ENCODE results near the gene XPO6.
"Not testable (repeated sequence)": the region's sequence is repeated elsewhere in the genome, so short reads cannot be mapped to it uniquely, and the experiment has no call there.

The XPO6 gene

DNA sequence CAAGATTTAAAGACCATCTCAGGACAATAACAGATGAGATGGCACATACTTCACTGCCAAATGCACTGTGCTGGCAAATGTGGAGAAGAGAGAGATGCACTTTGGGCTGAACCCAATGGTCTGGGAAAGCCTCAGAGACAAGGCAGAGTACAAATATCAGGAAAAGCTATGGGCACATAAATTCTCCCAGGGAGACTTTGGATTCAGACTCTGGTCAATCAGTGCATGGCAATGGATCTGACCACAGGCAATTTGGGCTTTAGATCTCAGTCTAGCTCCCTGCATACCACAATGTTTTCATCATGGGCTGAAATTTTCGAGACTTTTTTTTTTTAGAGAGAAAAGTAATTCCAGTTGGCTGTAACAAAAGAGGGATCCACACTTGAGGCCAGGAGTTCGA is 20.0 kb upstream of the XPO6 start:
- Histone ChIP-seq H3K4me1 (ENCODE audit: control insufficient read depth, insufficient read depth, low read length) (no peaks in the 10 kb centered on the region), H3K4me3 (ENCODE audit: low read length) (no peak overlapping the region), H3K36me3 (ENCODE audit: control insufficient read depth, insufficient read depth, low read length) (no peaks in the 10 kb centered on the region), H3K27me3 (ENCODE audit: control insufficient read depth, insufficient read depth, low read length) (no peaks in the 10 kb centered on the region), H3K9ac (ENCODE audit: low read length) (no peak overlapping the region), H3K27ac (ENCODE audit: low read depth, low read length) (no peak overlapping the region)

- H3K9ac ChIP-seq (ENCODE audit: low read length); H3K27me3 ChIP-seq (ENCODE audit: control insufficient read depth, insufficient read depth, low read length); H3K4me3 ChIP-seq (ENCODE audit: low read length); H3K27ac ChIP-seq (ENCODE audit: low read depth, low read length); H3K4me1 ChIP-seq (ENCODE audit: control insufficient read depth, insufficient read depth, low read length); H3K36me3 ChIP-seq (ENCODE audit: control insufficient read depth, insufficient read depth, low read length): not testable (repeated sequence)
Observed at GRCh38 chr16:28223909-28224308, 12.1 kb upstream of the XPO6 start.

DNA sequence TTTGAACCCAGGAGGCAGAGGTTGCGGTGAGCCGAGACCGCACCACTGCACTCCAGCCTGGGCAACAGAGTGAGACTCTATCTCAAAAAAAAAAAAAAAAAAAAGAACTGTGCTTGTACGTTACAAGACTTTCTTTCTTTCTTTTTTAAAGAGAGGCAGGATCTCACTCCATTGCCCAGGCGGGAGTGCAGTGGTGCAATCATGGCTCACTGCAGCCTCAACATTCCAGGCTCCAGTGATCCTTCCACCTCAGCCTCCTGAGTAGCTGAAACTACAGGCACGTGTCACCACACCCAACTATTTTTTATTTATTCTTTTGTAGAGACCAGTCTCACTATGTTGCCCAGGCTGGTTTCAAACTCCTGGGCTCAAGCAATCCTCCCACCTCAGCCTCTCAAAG is 8.0 kb upstream of the XPO6 start:
- not testable (repeated sequence) for H3K27me3 ChIP-seq (ENCODE audit: control insufficient read depth, insufficient read depth, low read length); H3K4me3 ChIP-seq (ENCODE audit: low read length); H3K4me1 ChIP-seq (ENCODE audit: control insufficient read depth, insufficient read depth, low read length); H3K36me3 ChIP-seq (ENCODE audit: control insufficient read depth, insufficient read depth, low read length); H3K9ac ChIP-seq (ENCODE audit: low read length); H3K27ac ChIP-seq (ENCODE audit: low read depth, low read length)

GRCh38 chr16:28219282-28219681 is 7.5 kb upstream of the XPO6 start:
- Histone ChIP-seq H3K36me3 (ENCODE audit: control insufficient read depth, insufficient read depth, low read length) (no peaks in the 10 kb centered on the region), H3K9ac (ENCODE audit: low read length) (no peak overlapping the region), H3K4me3 (ENCODE audit: low read length) (no peak overlapping the region), H3K4me1 (ENCODE audit: control insufficient read depth, insufficient read depth, low read length) (no peaks in the 10 kb centered on the region), H3K27me3 (ENCODE audit: control insufficient read depth, insufficient read depth, low read length) (no peaks in the 10 kb centered on the region), H3K27ac (ENCODE audit: low read depth, low read length) (no peak overlapping the region)

GRCh38 chr16:28218109-28218508 is 6.3 kb upstream of the XPO6 start:
- H3K36me3 ChIP-seq (ENCODE audit: control insufficient read depth, insufficient read depth, low read length) = no peaks in the 10 kb centered on the region
- H3K27me3 ChIP-seq (ENCODE audit: control insufficient read depth, insufficient read depth, low read length) = no peaks in the 10 kb centered on the region
- H3K27ac ChIP-seq (ENCODE audit: low read depth, low read length) = no peak overlapping the region
- no peak overlapping the region for H3K4me3 ChIP-seq (ENCODE audit: low read length)
- no peaks in the 10 kb centered on the region for H3K4me1 ChIP-seq (ENCODE audit: control insufficient read depth, insufficient read depth, low read length)
- no peak overlapping the region for H3K9ac ChIP-seq (ENCODE audit: low read length)

- Histone ChIP-seq H3K9ac (ENCODE audit: low read length) (no peak overlapping the region), H3K27me3 (ENCODE audit: control insufficient read depth, insufficient read depth, low read length) (no peaks in the 10 kb centered on the region), H3K36me3 (ENCODE audit: control insufficient read depth, insufficient read depth, low read length) (no peaks in the 10 kb centered on the region), H3K27ac (ENCODE audit: low read depth, low read length) (no peak overlapping the region), H3K4me1 (ENCODE audit: control insufficient read depth, insufficient read depth, low read length) (no peaks in the 10 kb centered on the region), H3K4me3 (ENCODE audit: low read length) (no peak overlapping the region)
Observed at GRCh38 chr16:28217326-28217725, 5.6 kb upstream of the XPO6 start.

DNA sequence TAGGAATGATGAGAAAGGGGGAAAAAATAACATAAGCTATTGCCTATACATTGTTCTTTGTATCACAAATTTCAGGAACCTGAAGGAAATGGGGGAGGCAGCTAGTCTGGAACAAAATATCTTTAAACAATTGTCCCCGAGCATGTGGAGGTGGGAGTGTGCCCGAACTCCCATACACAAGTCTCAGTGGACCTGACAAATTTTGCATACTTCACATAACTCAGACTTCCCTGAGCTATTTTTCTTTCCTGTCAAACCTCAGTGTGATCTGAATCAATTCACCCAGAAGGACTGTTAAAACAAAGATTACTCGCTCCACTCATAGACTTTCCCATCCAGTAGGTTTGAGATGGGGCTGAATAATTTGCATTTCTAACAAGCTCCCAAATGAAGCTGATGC is 1.6 kb upstream of the XPO6 start:
- H3K36me3 ChIP-seq (ENCODE audit: control insufficient read depth, insufficient read depth, low read length) = no peaks in the 10 kb centered on the region
- H3K27me3 ChIP-seq (ENCODE audit: control insufficient read depth, insufficient read depth, low read length) = no peaks in the 10 kb centered on the region
- no peak overlapping the region for H3K9ac ChIP-seq (ENCODE audit: low read length)
- no peak overlapping the region for H3K27ac ChIP-seq (ENCODE audit: low read depth, low read length)
- H3K4me1 ChIP-seq (ENCODE audit: control insufficient read depth, insufficient read depth, low read length) = no peaks in the 10 kb centered on the region
- H3K4me3 ChIP-seq (ENCODE audit: low read length) = no peak overlapping the region

DNA sequence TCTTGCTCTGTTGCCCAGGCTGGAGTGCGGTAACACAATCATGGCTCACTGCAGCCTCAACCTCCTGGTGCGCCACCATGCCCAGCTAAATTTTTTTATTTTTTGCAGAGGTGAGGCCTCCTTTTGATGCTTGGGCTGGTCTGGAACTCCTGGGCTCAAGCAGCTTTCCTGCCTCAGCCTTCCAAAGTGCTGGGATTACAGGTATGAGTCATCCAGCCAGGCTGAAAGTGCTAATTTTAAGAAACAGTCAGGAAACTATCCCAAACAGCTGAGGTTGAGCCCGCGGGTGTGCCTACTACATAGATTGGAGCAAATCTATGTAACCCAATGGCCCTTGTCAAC is 738 bp upstream of the XPO6 start:
- no peak overlapping the region for H3K27ac ChIP-seq (ENCODE audit: low read depth, low read length)
- no peaks in the 10 kb centered on the region for H3K27me3 ChIP-seq (ENCODE audit: control insufficient read depth, insufficient read depth, low read length)
- no peaks in the 10 kb centered on the region for H3K36me3 ChIP-seq (ENCODE audit: control insufficient read depth, insufficient read depth, low read length)
- peak overlapping the region; percentile 73 for H3K4me3 ChIP-seq (ENCODE audit: low read length)
- no peaks in the 10 kb centered on the region for H3K4me1 ChIP-seq (ENCODE audit: control insufficient read depth, insufficient read depth, low read length)
- H3K9ac ChIP-seq (ENCODE audit: low read length) = no peak overlapping the region

DNA sequence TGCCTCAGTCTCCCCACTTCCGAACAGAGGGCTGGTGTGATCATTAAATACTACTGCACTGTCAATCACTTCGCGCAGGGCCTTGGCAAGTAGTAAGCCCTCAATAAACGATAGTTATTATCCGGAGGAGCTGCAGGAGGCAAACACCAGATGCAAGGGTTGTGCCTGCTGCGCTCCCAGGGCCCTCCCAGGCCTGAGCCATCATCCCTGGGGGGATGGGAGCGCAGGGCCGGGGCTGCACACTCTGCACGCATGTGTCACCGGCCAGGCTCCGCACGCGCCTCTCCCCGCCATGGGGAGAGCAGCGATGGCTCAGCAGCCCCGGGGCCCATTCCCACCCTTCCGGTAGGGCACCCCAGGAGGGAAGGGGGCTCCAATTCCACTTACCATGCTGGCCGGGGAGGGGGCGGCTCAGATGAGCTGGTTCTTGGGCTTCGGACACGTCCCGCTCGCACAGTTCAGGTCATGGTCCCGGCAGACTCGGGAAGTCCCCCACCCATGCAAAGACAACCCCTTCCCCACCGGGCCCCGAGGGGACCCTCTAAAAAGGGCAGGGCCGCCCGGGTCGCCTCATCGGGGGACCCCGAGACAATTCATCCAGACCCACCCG is 681 bp downstream of the XPO6 start:
- H3K9ac ChIP-seq (ENCODE audit: low read length) = peak overlapping the region; percentile 30
- H3K27ac ChIP-seq (ENCODE audit: low read depth, low read length) = peak overlapping the region; percentile 73
- no peaks in the 10 kb centered on the region for H3K27me3 ChIP-seq (ENCODE audit: control insufficient read depth, insufficient read depth, low read length)
- no peaks in the 10 kb centered on the region for H3K4me1 ChIP-seq (ENCODE audit: control insufficient read depth, insufficient read depth, low read length)
- H3K4me3 ChIP-seq (ENCODE audit: low read length) = peak overlapping the region; percentile 86
- H3K36me3 ChIP-seq (ENCODE audit: control insufficient read depth, insufficient read depth, low read length) = peaks cover 3% of the 10 kb centered on the region

DNA sequence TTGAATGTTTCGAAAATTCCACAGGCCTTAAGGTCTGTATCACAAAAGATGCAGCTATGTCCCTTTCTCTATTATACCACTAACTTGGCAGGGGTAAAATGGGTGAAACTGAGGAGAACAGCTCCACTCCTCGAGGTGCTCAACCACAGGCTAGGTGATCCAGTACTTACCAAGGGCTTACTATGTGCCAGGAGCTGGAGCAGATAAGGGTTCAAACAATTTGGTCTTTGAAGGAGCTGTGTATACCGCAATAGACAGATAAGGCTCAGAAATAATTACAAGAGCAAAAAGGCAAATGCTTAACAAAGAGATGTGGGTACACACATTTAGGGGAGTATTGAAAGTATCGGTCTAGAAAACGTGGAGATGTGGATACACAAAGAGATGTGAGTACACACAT is 1.5 kb downstream of the XPO6 start:
- Histone ChIP-seq H3K27me3 (ENCODE audit: control insufficient read depth, insufficient read depth, low read length) (no peaks in the 10 kb centered on the region), H3K4me1 (ENCODE audit: control insufficient read depth, insufficient read depth, low read length) (no peaks in the 10 kb centered on the region), H3K4me3 (ENCODE audit: low read length) (peak overlapping the region; percentile 86), H3K27ac (ENCODE audit: low read depth, low read length) (no peak overlapping the region), H3K9ac (ENCODE audit: low read length) (no peak overlapping the region), H3K36me3 (ENCODE audit: control insufficient read depth, insufficient read depth, low read length) (peaks cover 5% of the 10 kb centered on the region)

- H3K4me3 ChIP-seq (ENCODE audit: low read length) = no peak overlapping the region
Observed at GRCh38 chr16:28208824-28209223, 2.9 kb downstream of the XPO6 start.

DNA sequence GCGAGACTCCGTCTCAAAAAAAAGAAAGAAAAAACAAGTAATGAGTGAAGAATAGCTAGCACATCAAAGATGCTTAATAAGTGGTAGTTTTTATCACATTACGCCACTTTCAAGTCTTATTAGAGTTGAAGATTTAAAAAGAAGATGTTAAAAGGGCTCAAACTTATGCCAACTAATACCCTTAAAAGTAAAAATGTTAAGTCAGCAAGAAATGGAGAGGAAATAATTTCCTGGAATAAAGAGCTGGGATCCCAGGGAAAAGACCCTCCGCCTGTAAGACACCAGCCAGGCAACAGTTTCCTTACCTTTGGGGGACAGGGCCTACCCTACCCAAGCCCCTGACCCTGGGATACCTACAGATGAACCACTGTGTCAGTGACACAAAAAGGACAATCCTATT is 3.6 kb downstream of the XPO6 start:
- H3K27me3 ChIP-seq (ENCODE audit: control insufficient read depth, insufficient read depth, low read length) = no peaks in the 10 kb centered on the region
- H3K4me1 ChIP-seq (ENCODE audit: control insufficient read depth, insufficient read depth, low read length) = no peaks in the 10 kb centered on the region
- H3K27ac ChIP-seq (ENCODE audit: low read depth, low read length) = no peak overlapping the region
- peaks cover 18% of the 10 kb centered on the region for H3K36me3 ChIP-seq (ENCODE audit: control insufficient read depth, insufficient read depth, low read length)
- H3K9ac ChIP-seq (ENCODE audit: low read length) = no peak overlapping the region
- no peak overlapping the region for H3K4me3 ChIP-seq (ENCODE audit: low read length)

More at GRCh38 chr16:28208824-28209223, 2.9 kb downstream of the XPO6 start:
- Histone ChIP-seq H3K4me1 (ENCODE audit: control insufficient read depth, insufficient read depth, low read length) (no peaks in the 10 kb centered on the region), H3K27ac (ENCODE audit: low read depth, low read length) (no peak overlapping the region), H3K27me3 (ENCODE audit: control insufficient read depth, insufficient read depth, low read length) (no peaks in the 10 kb centered on the region), H3K36me3 (ENCODE audit: control insufficient read depth, insufficient read depth, low read length) (peaks cover 15% of the 10 kb centered on the region), H3K9ac (ENCODE audit: low read length) (no peak overlapping the region)

DNA sequence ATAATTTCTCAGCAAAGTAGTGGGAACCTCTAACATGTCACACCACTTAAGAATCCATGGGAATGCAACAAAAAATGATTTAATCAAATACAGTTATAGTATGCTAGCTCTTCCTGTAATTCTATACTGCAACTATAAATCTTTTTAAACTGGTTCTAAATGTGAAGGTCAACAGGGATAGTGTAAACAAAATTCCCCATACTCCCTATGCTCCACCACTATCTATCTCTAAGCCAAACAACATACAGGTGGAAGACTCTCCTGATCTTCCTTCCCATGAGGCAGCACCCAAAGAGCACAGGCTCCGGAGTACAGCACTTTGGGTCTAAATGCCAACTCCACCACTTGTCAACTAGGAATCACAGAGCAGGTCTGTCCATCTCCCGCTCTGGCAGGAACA is 4.4 kb downstream of the XPO6 start:
- Histone ChIP-seq H3K4me1 (ENCODE audit: control insufficient read depth, insufficient read depth, low read length) (no peaks in the 10 kb centered on the region), H3K27ac (ENCODE audit: low read depth, low read length) (no peak overlapping the region), H3K36me3 (ENCODE audit: control insufficient read depth, insufficient read depth, low read length) (peaks cover 18% of the 10 kb centered on the region), H3K9ac (ENCODE audit: low read length) (no peak overlapping the region), H3K4me3 (ENCODE audit: low read length) (no peak overlapping the region), H3K27me3 (ENCODE audit: control insufficient read depth, insufficient read depth, low read length) (no peaks in the 10 kb centered on the region)
